K562 (cell line): ENCODE results near the gene FAM90A26. TPM values are rescaled to one million over a fixed set of nuclear protein-coding genes. Genes with fewer than 3 reads are reported as not detected.
"Not testable (repeated sequence)": the region's sequence is repeated elsewhere in the genome, so short reads cannot be mapped to it uniquely, and the experiment has no call there.

Source experiments
- ATAC-seq: fragments of 200-7000 bp; cut with Tn5 transposase; 3 replicates; pipeline ENCODE4 v1.9.1; 2020; ENCODE audit warnings: moderate library complexity
- BruUV-seq: library from RNA; stranded (reverse); fragments of 400-500 nt; replicated peaks from 2 replicates; lab custom pipeline; 2021; lab: Mats Ljungman, UMichigan
- CTCF ChIA-PET: fragments of 300-600 bp; formaldehyde crosslinking; extraction: SDS; loops from one replicate; lab custom pipeline; 2021; ENCODE audit warnings: low intra/inter-chr PET ratio; lab: Yijun Ruan, JAX
- POLR2A ChIA-PET: fragments of 300-600, 350-650 bp; sonication (Branson Sonifier 250); formaldehyde crosslinking; extraction: SDS; loops from one replicate; lab custom pipeline; 2021; ENCODE audit warnings: antibody characterized with exemption, inconsistent platforms; lab: Yijun Ruan, JAX
- DNase-seq, 4 experiments: peaks; one replicate each; pipeline versions ENCODE4 v3.0.0 to v3.0.0-alpha.2; 2011 to 2018; ENCODE audit warnings: low spot score in 3 of 4, mixed read lengths in 3 of 4; ENCODE audit errors: extremely low read depth in 1 of 4
- FAIRE-seq: peaks from 2 replicates; lab custom pipeline; 2011; peaks lifted over from hg19 to GRCh38; lab: Jason Lieb, UNC
- H2AFZ ChIP-seq: 2 replicates; pipeline ENCODE4 v1.6.0; 2011; ENCODE audit warnings: low read depth, low read length, control low read depth, inconsistent platforms
- H3K27ac ChIP-seq: fragments of 200-600 bp; 3 replicates; pipeline ENCODE4 v1.8.0; 2011; ENCODE audit warnings: low read depth, mild to moderate bottlenecking, control low read depth, inconsistent platforms, low read length, moderate library complexity, mixed read lengths; ENCODE audit errors: extremely low read depth
- H3K27me3 ChIP-seq, 2 experiments: fragments of 300-600 bp in 1 of 2; 2 replicates in 1 of 2; 3 replicates in 1 of 2; pipeline versions ENCODE4 v1.6.0 to v1.8.0; 2011; ENCODE audit warnings: inconsistent platforms in 2 of 2, low read length in 2 of 2, mild to moderate bottlenecking in 1 of 2, mixed read lengths in 1 of 2, moderate library complexity in 1 of 2; ENCODE audit not compliant: control insufficient read depth in 2 of 2, insufficient read depth in 2 of 2
- H3K36me3 ChIP-seq: fragments of 300-600 bp; 3 replicates; pipeline ENCODE4 v1.8.0; 2011; ENCODE audit warnings: mild to moderate bottlenecking, low read length, inconsistent platforms; ENCODE audit not compliant: control insufficient read depth, insufficient read depth
- H3K4me1 ChIP-seq, 2 experiments: fragments of 200-600 bp in 1 of 2; replicated peaks in 1 of 2; 2 replicates in 1 of 2; 3 replicates in 1 of 2; pipeline versions ENCODE4 v1.5.1 to v1.8.0; 2011; ENCODE audit warnings: inconsistent platforms in 2 of 2, low read length in 2 of 2, mild to moderate bottlenecking in 1 of 2, mixed read lengths in 1 of 2, moderate library complexity in 1 of 2; ENCODE audit not compliant: control insufficient read depth in 2 of 2, insufficient read depth in 2 of 2
- H3K4me2 ChIP-seq: 2 replicates; pipeline ENCODE4 v1.6.1; 2011; ENCODE audit warnings: low read length, control low read depth, inconsistent platforms, mixed read lengths; ENCODE audit not compliant: insufficient read depth
- H3K4me3 ChIP-seq: fragments of 200-600 bp; sonication (generic), shearing (Covaris generic); 2 replicates; pipeline ENCODE4 v1.5.1; 2016; ENCODE audit warnings: control low read depth, inconsistent platforms
- H3K79me2 ChIP-seq: fragments of 200-600 bp; 3 replicates; pipeline ENCODE4 v1.8.0; 2011; ENCODE audit warnings: low read length, inconsistent platforms; ENCODE audit not compliant: control insufficient read depth, insufficient read depth
- H3K9ac ChIP-seq, 2 experiments: 2 replicates each; pipeline versions ENCODE4 v1.6.0 to v1.6.1; 2011; ENCODE audit warnings: low read depth in 2 of 2, low read length in 2 of 2, control low read depth in 1 of 2, inconsistent platforms in 1 of 2, mild to moderate bottlenecking in 1 of 2, mixed read lengths in 1 of 2; ENCODE audit not compliant: insufficient read depth in 1 of 2
- H3K9me1 ChIP-seq: one replicate; pipeline ENCODE4 v1.6.0; 2011; ENCODE audit warnings: inconsistent platforms, mild to moderate bottlenecking, low read length, moderate library complexity; ENCODE audit not compliant: control insufficient read depth, insufficient read depth
- H3K9me3 ChIP-seq: replicated peaks from 2 replicates; pipeline ENCODE4 v1.5.1; 2011; ENCODE audit warnings: low read depth, low read length, inconsistent platforms; ENCODE audit not compliant: control insufficient read depth, insufficient read depth
- H4K20me1 ChIP-seq: replicated peaks from 2 replicates; pipeline ENCODE4 v1.6.1; 2011; ENCODE audit warnings: low read length, inconsistent platforms, mixed read lengths; ENCODE audit not compliant: control insufficient read depth, insufficient read depth
- WGBS: fragments of 100-300 bp; shearing (Covaris generic); methylation state at CpG from one replicate; pipeline ENCODE4 v1.1.6; 2016; ENCODE audit warnings: low coverage, mixed read lengths; ENCODE audit not compliant: insufficient coverage; ENCODE audit errors: missing lambda C conversion rate; 5-methylcytosine and 5-hydroxymethylcytosine counted together
- in situ Hi-C: fragments of 300-500 bp; cut with MboI; formaldehyde crosslinking; loops from 4 replicates; pipeline ENCODE4 v1.15.0; 2018; ENCODE audit warnings: inconsistent platforms, mixed read lengths
- intact Hi-C: fragments of 100-400 bp; cut with micrococcal nuclease; formaldehyde crosslinking; loops from 2 replicates; pipeline ENCODE4 v1.14.2; 2022
- polyA plus RNA-seq, 8 experiments: library from polyadenylated mRNA; depleted of rRNA in 4 of 8; stranded (reverse) in 5 of 8; unstranded in 3 of 8; fragments of >200 nt; fragmentation: Nextera tagmentation in 2 of 8; fragmentation: Illumina TruSeq in 1 of 8; extraction: Ambion mirVana in 2 of 8; extraction: Trizol in 1 of 8; gene quantifications; 2 replicates each; pipeline versions ENCODE4 v1.2.1 to v1.2.3, GENCODE V29; 2011 to 2014; ENCODE audit warnings: inconsistent platforms in 1 of 8, missing spikeins in 1 of 8
- total RNA-seq, 7 experiments: library from RNA; depleted of rRNA in 6 of 7; stranded (reverse); fragments of >200 nt in 6 of 7; fragmentation: Illumina TruSeq in 2 of 7; extraction: Trizol in 2 of 7; gene quantifications; 2 replicates each; pipeline versions ENCODE4 v1.2.1 to v1.2.3, GENCODE V29; 2011 to 2021; ENCODE audit warnings: low replicate concordance in 1 of 7

Gene FAM90A26
- total and polyA plus RNA-seq, 9 of the 15 experiments (the other 6 are each of a cell fraction or from before 2014, with no cell fraction given), result not detected

GRCh38 chr4:9160046-9160445 is 10.2 kb upstream of the FAM90A26 start:
- in situ Hi-C loops, H3K27ac ChIP-seq, H2AFZ ChIP-seq, CTCF ChIA-PET, H3K27me3 ChIP-seq, H3K9me1 ChIP-seq, H3K9me3 ChIP-seq, H3K4me1 ChIP-seq, H3K36me3 ChIP-seq, ATAC-seq, BruUV-seq, POLR2A ChIA-PET, H3K4me2 ChIP-seq, FAIRE-seq, H3K4me3 ChIP-seq, DNase-seq, H3K79me2 ChIP-seq, intact Hi-C loops, H3K9ac ChIP-seq, H4K20me1 ChIP-seq: not testable (repeated sequence)
- no CpG with 5 or more reads among the region's 6 CpGs for WGBS

DNA sequence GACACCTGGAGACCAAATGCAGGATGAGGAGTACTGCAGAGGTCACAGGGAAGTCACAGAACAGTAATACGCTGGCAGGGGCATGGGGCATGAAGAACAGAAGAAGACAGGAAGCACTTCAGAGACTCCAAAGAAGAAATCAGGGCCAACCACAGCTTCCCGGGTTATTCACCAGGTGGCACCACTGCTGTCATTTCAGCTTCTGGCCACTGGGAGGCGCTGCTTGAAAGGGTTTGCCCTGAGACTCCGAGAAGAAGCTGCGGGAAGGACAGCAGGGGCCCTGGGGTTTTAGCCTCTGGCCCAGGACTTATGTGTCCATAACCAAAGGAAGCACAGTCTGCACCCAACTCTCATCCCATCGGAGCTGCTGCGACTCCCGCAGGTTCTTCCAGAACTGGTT is 4.2 kb upstream of the FAM90A26 start:
- no CpG with 5 or more reads among the region's 8 CpGs for WGBS

DNA sequence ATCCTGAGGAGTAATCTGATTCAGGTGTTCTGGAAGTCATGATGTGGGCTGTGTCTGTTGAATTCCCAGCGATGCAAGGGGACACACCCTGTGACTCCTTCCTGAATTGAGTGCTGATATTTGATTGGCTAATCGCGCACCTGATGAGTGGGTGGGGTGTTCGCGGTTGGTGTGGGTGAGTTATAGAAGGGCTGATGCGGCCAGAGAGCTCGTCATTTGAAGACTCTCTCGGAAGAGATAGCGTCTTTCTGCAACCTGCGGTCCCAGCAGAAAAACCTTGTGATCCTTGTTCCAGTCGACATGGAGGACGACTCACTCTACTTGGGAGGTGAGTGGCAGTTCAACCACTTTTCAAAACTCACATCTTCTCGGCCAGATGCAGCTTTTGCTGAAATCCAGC is 40.1 kb downstream of the FAM90A26 start, which contains the start of gene USP17L10:
USP17L10 (plus strand) TSS at position 301 of the 400 bp plus-strand sequence; CDS start at position 301, 0 bp downstream.
- FAIRE-seq, H2AFZ ChIP-seq, H3K27me3 ChIP-seq, DNase-seq, H3K79me2 ChIP-seq, BruUV-seq, H3K4me2 ChIP-seq, H3K9me1 ChIP-seq, in situ Hi-C loops, H4K20me1 ChIP-seq, H3K4me1 ChIP-seq, H3K9ac ChIP-seq, intact Hi-C loops, POLR2A ChIA-PET, H3K9me3 ChIP-seq, CTCF ChIA-PET, H3K27ac ChIP-seq, ATAC-seq, H3K4me3 ChIP-seq, H3K36me3 ChIP-seq: not testable (repeated sequence)
- WGBS, result no CpG with 5 or more reads among the region's 13 CpGs

More for the DNA sequence above, 4.2 kb upstream of the FAM90A26 start:
- POLR2A ChIA-PET, H3K9ac ChIP-seq, H3K4me1 ChIP-seq, in situ Hi-C loops, H4K20me1 ChIP-seq, CTCF ChIA-PET, H3K9me3 ChIP-seq, H3K4me2 ChIP-seq, ATAC-seq, H3K79me2 ChIP-seq, H3K4me3 ChIP-seq, H3K9me1 ChIP-seq, H3K27me3 ChIP-seq, BruUV-seq, intact Hi-C loops, H2AFZ ChIP-seq, H3K36me3 ChIP-seq, FAIRE-seq, H3K27ac ChIP-seq, DNase-seq: not testable (repeated sequence)

DNA sequence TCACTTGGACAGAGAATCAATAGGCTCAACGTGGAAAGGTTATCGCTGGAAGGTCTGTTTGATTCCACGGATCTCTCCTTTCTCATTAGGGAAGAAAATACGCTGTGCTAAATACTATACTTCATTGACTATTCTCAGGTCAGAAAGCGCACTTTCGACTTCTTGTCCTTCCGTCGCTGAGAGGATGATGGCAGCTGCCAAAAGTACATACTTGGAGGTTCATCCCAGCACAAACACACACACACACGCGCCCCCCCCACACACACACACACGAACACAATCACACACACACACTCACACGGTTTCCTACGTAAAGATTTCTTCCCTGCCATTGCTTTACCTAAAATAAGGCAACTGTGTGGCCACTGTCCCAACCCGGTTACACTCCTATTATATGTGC is 44.5 kb downstream of the FAM90A26 start:
- CTCF ChIA-PET, H3K9me1 ChIP-seq, ATAC-seq, DNase-seq, intact Hi-C loops, H3K27me3 ChIP-seq, H3K36me3 ChIP-seq, H3K4me2 ChIP-seq, POLR2A ChIA-PET, BruUV-seq, H3K9ac ChIP-seq, FAIRE-seq, H3K9me3 ChIP-seq, H2AFZ ChIP-seq, H3K27ac ChIP-seq, H3K79me2 ChIP-seq, H3K4me3 ChIP-seq, in situ Hi-C loops, H4K20me1 ChIP-seq, H3K4me1 ChIP-seq: not testable (repeated sequence)
- WGBS, result under 1% methylated on average over 8 of the region's 14 CpGs
